GM12878 (cell line): ENCODE measurements around the gene SIDT1. TPM values are rescaled to one million over a fixed set of nuclear protein-coding genes. Genes with fewer than 3 reads are reported as not detected.

Experiments
- ATAC-seq: fragments of 200-7000 bp; cut with Tn5 transposase; 3 replicates; pipeline ENCODE4 v1.9.1; 2020; ENCODE audit warnings: mild to moderate bottlenecking, moderate library complexity
- BruUV-seq: library from RNA; stranded (reverse); fragments of 400-500 nt; replicated peaks from 2 replicates; lab custom pipeline; 2021; lab: Mats Ljungman, UMichigan
- CTCF ChIA-PET: fragments of 300-600 bp; sonication (Branson Sonifier 250); formaldehyde crosslinking; extraction: SDS; loops from one replicate; lab custom pipeline; 2021; ENCODE audit warnings: inconsistent platforms; lab: Yijun Ruan, JAX
- POLR2A ChIA-PET: fragments of 350-600 bp; formaldehyde crosslinking; extraction: SDS; loops from one replicate; lab custom pipeline; 2021; ENCODE audit warnings: inconsistent platforms; lab: Charles Lee
- RAD21 ChIA-PET: fragments of 300-600 bp; sonication (Branson Sonifier 250); formaldehyde crosslinking; loops from one replicate; lab custom pipeline; 2023; ENCODE audit warnings: antibody characterized with exemption; ENCODE audit not compliant: unreplicated experiment; lab: Charles Lee
- SMC1A ChIA-PET: fragments of 300-600 bp; sonication (Branson Sonifier 250); formaldehyde crosslinking; loops from one replicate; lab custom pipeline; 2023; ENCODE audit not compliant: unreplicated experiment, uncharacterized antibody; lab: Charles Lee
- DNase-seq: peaks from one replicate; pipeline ENCODE4 v3.0.0-alpha.2; 2011; ENCODE audit warnings: low read depth, low spot score
- FAIRE-seq: peaks from 3 replicates; lab custom pipeline; 2011; peaks lifted over from hg19 to GRCh38; lab: Jason Lieb, UNC
- H2AFZ ChIP-seq: 2 replicates; pipeline ENCODE4 v1.6.0; 2011; ENCODE audit warnings: low read depth, low read length, control low read depth; ENCODE audit not compliant: control insufficient read depth
- H3K27ac ChIP-seq: 2 replicates; pipeline ENCODE4 v1.5.1; 2011; ENCODE audit warnings: control low read depth; ENCODE audit not compliant: control insufficient read depth, insufficient read depth
- H3K27me3 ChIP-seq, 2 experiments: replicated peaks in 1 of 2; 2 replicates each; pipeline versions ENCODE4 v1.6.0 to v1.6.1; 2011; ENCODE audit warnings: low read length in 1 of 2; ENCODE audit not compliant: control insufficient read depth in 2 of 2, insufficient read depth in 2 of 2
- H3K36me3 ChIP-seq, 2 experiments: 2 replicates each; pipeline ENCODE4 v1.5.1; 2011; ENCODE audit warnings: low read length in 1 of 2; ENCODE audit not compliant: control insufficient read depth in 2 of 2, insufficient read depth in 2 of 2
- H3K4me1 ChIP-seq: 2 replicates; pipeline ENCODE4 v1.6.1; 2011; ENCODE audit warnings: mild to moderate bottlenecking, low read length, moderate library complexity, mixed read lengths; ENCODE audit not compliant: control insufficient read depth, insufficient read depth
- H3K4me2 ChIP-seq: 2 replicates; pipeline ENCODE4 v1.6.0; 2011; ENCODE audit warnings: control low read depth; ENCODE audit not compliant: control insufficient read depth, insufficient read depth
- H3K4me3 ChIP-seq: fragments of 200-600 bp; sonication (generic); 2 replicates; pipeline ENCODE4 v1.5.1; 2016
- H3K79me2 ChIP-seq: 2 replicates; pipeline ENCODE4 v1.6.0; 2011; ENCODE audit warnings: low read length; ENCODE audit not compliant: control insufficient read depth, insufficient read depth
- H3K9ac ChIP-seq: 2 replicates; pipeline ENCODE4 v1.8.0; 2011; ENCODE audit warnings: low read length, control low read depth, mixed read lengths; ENCODE audit not compliant: control insufficient read depth, insufficient read depth
- H3K9me3 ChIP-seq: replicated peaks from 3 replicates; pipeline ENCODE4 v1.5.1; 2011; ENCODE audit warnings: mild to moderate bottlenecking, low read length; ENCODE audit not compliant: control insufficient read depth, insufficient read depth
- H4K20me1 ChIP-seq: 2 replicates; pipeline ENCODE4 v1.6.0; 2011; ENCODE audit not compliant: control insufficient read depth, insufficient read depth
- EED ChIP-seq: sonication (generic); IDR thresholded peaks from 2 replicates; pipeline ENCODE4 v1.6.1; 2016; ENCODE audit warnings: antibody characterized with exemption, low read depth
- GABPA ChIP-seq: IDR thresholded peaks from 2 replicates; pipeline ENCODE4 v1.6.1; 2014; ENCODE audit warnings: antibody characterized with exemption, low read depth, mild to moderate bottlenecking, inconsistent platforms
- IKZF2 ChIP-seq, 2 experiments: fragments of 450-650 bp; IDR thresholded peaks; 2 replicates each; pipeline ENCODE4 v1.6.1; 2017; ENCODE audit warnings: mild to moderate bottlenecking in 2 of 2, moderate library complexity in 2 of 2
- KAT2A ChIP-seq: conservative IDR thresholded peaks from 2 replicates; pipeline ENCODE4 v1.6.1; 2011; ENCODE audit warnings: low read depth, low read length; ENCODE audit not compliant: control insufficient read depth
- NFYA ChIP-seq: IDR thresholded peaks from 2 replicates; pipeline ENCODE4 v1.6.1; 2011; ENCODE audit warnings: low read depth, mild to moderate bottlenecking, low read length, improper control_type of control experiment, borderline replicate concordance
- RAD21 ChIP-seq: IDR thresholded peaks from 2 replicates; pipeline ENCODE4 v1.6.1; 2011; ENCODE audit warnings: mild to moderate bottlenecking, low read depth, low read length, moderate library complexity; ENCODE audit not compliant: insufficient read depth
- RAD51 ChIP-seq: fragments of 450-650 bp; IDR thresholded peaks from 2 replicates; pipeline ENCODE4 v1.6.1; 2016; ENCODE audit warnings: moderate library complexity, mild to moderate bottlenecking, inconsistent platforms
- SMC3 ChIP-seq: IDR thresholded peaks from 2 replicates; pipeline ENCODE4 v1.6.1; 2011; ENCODE audit warnings: low read length, improper control_type of control experiment, borderline replicate concordance
- SPI1 ChIP-seq: IDR thresholded peaks from 2 replicates; pipeline ENCODE4 v1.6.1; 2011; ENCODE audit warnings: low read depth, mild to moderate bottlenecking, low read length, moderate library complexity, borderline replicate concordance; ENCODE audit not compliant: insufficient read depth
- TBL1XR1 ChIP-seq: IDR thresholded peaks from 2 replicates; pipeline ENCODE4 v1.6.1; 2012; ENCODE audit warnings: low read depth, low read length, improper control_type of control experiment
- YY1 ChIP-seq: IDR thresholded peaks from 2 replicates; pipeline ENCODE4 v1.6.1; 2011; ENCODE audit warnings: low read depth, mild to moderate bottlenecking, low read length
- ZBTB11 ChIP-seq: fragments of 450-650 bp; formaldehyde crosslinking; IDR thresholded peaks from 2 replicates; pipeline ENCODE4 v1.5.0; 2022; ENCODE audit warnings: mild to moderate bottlenecking, missing genetic modification characterization
- ZNF274 ChIP-seq: IDR thresholded peaks from one replicate; pipeline ENCODE4 v1.8.0; 2011; ENCODE audit not compliant: insufficient read length, insufficient read depth
- WGBS: methylation state at CpG from one replicate; pipeline ENCODE4 v1.1.6; 2016; ENCODE audit warnings: low lambda C conversion rate; ENCODE audit not compliant: insufficient replicate concordance, insufficient coverage; ENCODE audit errors: missing lambda C conversion rate; 5-methylcytosine and 5-hydroxymethylcytosine counted together
- in situ Hi-C: fragments of 300-500 bp; cut with MboI; formaldehyde crosslinking; loops from 9 replicates; pipeline ENCODE4 v1.14.3; 2018; ENCODE audit warnings: mixed read lengths
- intact Hi-C: fragments of 100-400 bp; cut with micrococcal nuclease; formaldehyde crosslinking; loops from one replicate; pipeline ENCODE4 v1.14.2; 2022; ENCODE audit not compliant: unreplicated experiment
- polyA plus RNA-seq, 11 experiments: library from polyadenylated mRNA; depleted of rRNA in 4 of 11; unstranded in 6 of 11; stranded (reverse) in 5 of 11; fragments of >200 nt; fragmentation: Nextera tagmentation in 4 of 11; fragmentation: Illumina TruSeq in 1 of 11; extraction: Ambion mirVana in 4 of 11; extraction: Trizol in 1 of 11; gene quantifications; 1 replicate in 1 of 11; 2 replicates in 10 of 11; pipeline versions ENCODE4 v1.2.1 to v1.2.3, GENCODE V29; 2011 to 2016; ENCODE audit warnings: inconsistent platforms in 2 of 11, missing spikeins in 2 of 11, low read depth in 1 of 11
- total RNA-seq, 4 experiments: library from RNA; depleted of rRNA in 3 of 4; stranded (reverse); fragments of >200 nt in 3 of 4; fragmentation: Illumina TruSeq in 1 of 4; extraction: Trizol in 1 of 4; gene quantifications; 2 replicates each; pipeline versions ENCODE4 v1.2.1 to v1.2.3, GENCODE V29; 2013 to 2021

SIDT1 gene
- total and polyA plus RNA-seq, 10 of the 15 experiments (the other 5 are each of a cell fraction or from before 2014, with no cell fraction given), result 3.0 to 45.0 (median 26.6) TPM

- H3K4me3 ChIP-seq, result no peak overlapping the region
- no peaks in the 10 kb centered on the region for H3K79me2 ChIP-seq
- intact Hi-C loops (loop anchor here (2.0 kb wide), 1 partner anchor 131 kb away; no protein-coding TSS in a partner anchor), in situ Hi-C loops (no loop called here)
- DNase-seq (no peak), FAIRE-seq (no peak), ATAC-seq (no peak)
- H3K36me3 ChIP-seq, result peaks cover 20 to 33% of the 10 kb centered on the region in 2 experiments; a peak in 3 of 4 replicates
- H3K4me1 ChIP-seq, result peaks cover 6% of the 10 kb centered on the region
- H3K9me3 ChIP-seq, result no peaks in the 10 kb centered on the region
- H4K20me1 ChIP-seq, result no peaks in the 10 kb centered on the region
- H3K9ac ChIP-seq, result no peak overlapping the region
- ChIA-PET RAD21 (no interaction called here), SMC1A (no interaction called here), CTCF (no interaction called here), POLR2A (no interaction called here)
- no peaks in the 10 kb centered on the region for H3K27me3 ChIP-seq
- no TSS peak for BruUV-seq
- H3K4me2 ChIP-seq, result no peak overlapping the region
- H2AFZ ChIP-seq, result no peak overlapping the region
- WGBS, result 83% methylated on average over 12 of the region's 12 CpGs
- TF ChIP-seq IKZF2 (IDR thresholded peaks at IDR 0.05) (no peak), SPI1 (0 out of 2 replicates have a peak, but pooled peaks have one; percentile 9), GABPA (no peak), RAD51 (no peak)
- H3K27ac ChIP-seq, result no peak overlapping the region
These were observed 93.5 kb downstream of the SIDT1 start for GRCh38 chr3:113625834-113626233.

GRCh38 chr3:113626503-113627371 is 94.4 kb downstream of the SIDT1 start:
- intact Hi-C loops, result loop anchor here (2.0 kb wide), 1 partner anchor 132 kb away; no protein-coding TSS in a partner anchor
- Histone ChIP-seq H3K9me3 (no peaks in the 10 kb centered on the region), H3K4me2 (no peak overlapping the region), H3K27me3 (no peaks in the 10 kb centered on the region), H3K4me1 (peaks cover 8% of the 10 kb centered on the region), H3K36me3 (peaks cover 20 to 33% of the 10 kb centered on the region in 2 experiments; a peak in 3 of 4 replicates), H3K27ac (no peak overlapping the region), H2AFZ (no peak overlapping the region), H4K20me1 (no peaks in the 10 kb centered on the region), H3K4me3 (no peak overlapping the region), H3K9ac (no peak overlapping the region), H3K79me2 (no peaks in the 10 kb centered on the region)
- RAD21 ChIA-PET, result no interaction called here
- SMC1A ChIA-PET, result interaction anchor here (1.1 kb wide), 1 partner anchor 112 kb away, joined by 3 read pairs; the partner anchor contains the start of gene SPICE1
- BruUV-seq, result no TSS peak
- POLR2A ChIA-PET, result no interaction called here
- CTCF ChIA-PET, result interaction anchor here (1.6 to 2.0 kb wide), 2 partner anchors 20 to 134 kb away, joined by 3 to 8 read pairs; no protein-coding TSS in a partner anchor
- in situ Hi-C loops, result no loop called here
- no peak for DNase-seq
- WGBS, result 24% methylated on average over 10 of the region's 10 CpGs
- no peak for FAIRE-seq
- ATAC-seq, result peak; percentile 90
- TF ChIP-seq KAT2A, result no peak
- 0 out of 2 replicates have a peak, but pooled peaks have one; percentile 23 for TF ChIP-seq SMC3
- no peak for TF ChIP-seq TBL1XR1
- no peak for TF ChIP-seq YY1
- TF ChIP-seq RAD21, result peak; percentile 68
- no peak for TF ChIP-seq NFYA
- TF ChIP-seq ZNF274, result no peak
- TF ChIP-seq EED, result no peak
- no peak for TF ChIP-seq ZBTB11 (CRISPR knock-in tag)
